Keratinocyte (primary cell): ENCODE data around the gene ERC2.

ENCODE experiments used
- EZH2 ChIP-seq: IDR thresholded peaks from one replicate; pipeline ENCODE4 v1.6.1; 2012; ENCODE audit warnings: inconsistent platforms, mild to moderate bottlenecking, low read length, moderate library complexity
- TF ChIP-seq, protein P1 (sequence below), 3 experiments: IDR thresholded peaks in 1 of 3; conservative IDR thresholded peaks in 1 of 3; optimal IDR thresholded peaks in 1 of 3; 2 replicates in 2 of 3; 3 replicates in 1 of 3; pipeline versions ENCODE3 to v1.5.1; 2011; ENCODE audit warnings: low read length in 3 of 3, mild to moderate bottlenecking in 3 of 3, moderate library complexity in 2 of 3, control low read depth in 1 of 3, inconsistent platforms in 1 of 3; ENCODE audit not compliant: insufficient read depth in 2 of 3; ENCODE audit errors: extremely low read depth in 1 of 3

GRCh38 chr3:55518451-55518850 is 949.8 kb downstream of the ERC2 start:
- TF ChIP-seq, protein P1, sequence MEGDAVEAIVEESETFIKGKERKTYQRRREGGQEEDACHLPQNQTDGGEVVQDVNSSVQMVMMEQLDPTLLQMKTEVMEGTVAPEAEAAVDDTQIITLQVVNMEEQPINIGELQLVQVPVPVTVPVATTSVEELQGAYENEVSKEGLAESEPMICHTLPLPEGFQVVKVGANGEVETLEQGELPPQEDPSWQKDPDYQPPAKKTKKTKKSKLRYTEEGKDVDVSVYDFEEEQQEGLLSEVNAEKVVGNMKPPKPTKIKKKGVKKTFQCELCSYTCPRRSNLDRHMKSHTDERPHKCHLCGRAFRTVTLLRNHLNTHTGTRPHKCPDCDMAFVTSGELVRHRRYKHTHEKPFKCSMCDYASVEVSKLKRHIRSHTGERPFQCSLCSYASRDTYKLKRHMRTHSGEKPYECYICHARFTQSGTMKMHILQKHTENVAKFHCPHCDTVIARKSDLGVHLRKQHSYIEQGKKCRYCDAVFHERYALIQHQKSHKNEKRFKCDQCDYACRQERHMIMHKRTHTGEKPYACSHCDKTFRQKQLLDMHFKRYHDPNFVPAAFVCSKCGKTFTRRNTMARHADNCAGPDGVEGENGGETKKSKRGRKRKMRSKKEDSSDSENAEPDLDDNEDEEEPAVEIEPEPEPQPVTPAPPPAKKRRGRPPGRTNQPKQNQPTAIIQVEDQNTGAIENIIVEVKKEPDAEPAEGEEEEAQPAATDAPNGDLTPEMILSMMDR (optimal IDR thresholded peaks at IDR 0.05 in 1 of 3, IDR thresholded peaks at IDR 0.05 in 1 of 3, conservative IDR thresholded peaks at IDR 0.05 in 1 of 3; ENCODE audit: extremely low read depth in 1 of 3, insufficient read depth in 2 of 3, low read length in 3 of 3), result no peak
- no peak for TF ChIP-seq EZH2
